ENCODE data around the gene TTC7B. TPM values are rescaled to one million over a fixed set of nuclear protein-coding genes. Genes with fewer than 3 reads are reported as not detected.

TTC7B gene
- total and polyA plus RNA-seq, 2 of the 8 experiments (the other 6 are each of a cell fraction or from before 2014, with no cell fraction given): 23.7 to 34.0 TPM

- H4K91ac ChIP-seq (replicated peaks; ENCODE audit: insufficient read length, low read length): no peak overlapping the region
- H3K14ac ChIP-seq (ENCODE audit: insufficient read length): no peak overlapping the region
- H3K9me3 ChIP-seq (ENCODE audit: insufficient read depth in 2 of 2, low read depth in 1 of 2, low read length in 1 of 2): no peaks in the 10 kb centered on the region
- H3K79me2 ChIP-seq (ENCODE audit: control insufficient read depth in 1 of 2, insufficient read depth in 2 of 2, low read length in 2 of 2): no peaks in the 10 kb centered on the region
- no peak overlapping the region for H4K8ac ChIP-seq (ENCODE audit: extremely low read depth, insufficient read depth, low read length)
- 82% methylated on average over 8 of the region's 8 CpGs; no CpG with 5 or more reads in 1 of the 2 experiments for WGBS, 2 experiments (ENCODE audit: extremely low coverage in 1 of 2, insufficient coverage in 1 of 2, insufficient read length in 1 of 2, insufficient replicate concordance in 2 of 2, low coverage in 1 of 2, low lambda C conversion rate in 2 of 2, missing lambda C conversion rate in 1 of 2)
- peaks cover 0 to 5% (median 0%) of the 10 kb centered on the region in 4 experiments; a peak in 2 of 7 replicates for H3K4me1 ChIP-seq (replicated peaks in 1 of 4; ENCODE audit: control insufficient read depth in 3 of 4, insufficient read depth in 4 of 4, low read length in 3 of 4)
- no peak overlapping the region for H3K4me2 ChIP-seq (ENCODE audit: insufficient read depth in 1 of 2, low read depth in 2 of 2, low read length in 2 of 2)
- H3K27ac ChIP-seq (ENCODE audit: low read depth, low read length): no peak overlapping the region
- no peak overlapping the region for H2AFZ ChIP-seq (ENCODE audit: low read length)
- no peak for FAIRE-seq
- H2BK20ac ChIP-seq (ENCODE audit: low read length): no peak overlapping the region
- ChIA-PET CTCF (ENCODE audit: partially characterized antibody) (interaction anchor here (0.9 to 5.8 kb wide), 8 partner anchors 9 to 360 kb away, joined by 3 to 44 read pairs (median 4); partner anchors contain the start of gene TTC7B), POLR2A (ENCODE audit: partially characterized antibody) (interaction anchor here (0.7 to 0.8 kb wide), 2 partner anchors 10 to 39 kb away, joined by 3 read pairs; no protein-coding TSS in a partner anchor)
- peaks cover 0 to 1% of the 10 kb centered on the region in 2 experiments for H4K20me1 ChIP-seq (replicated peaks in 1 of 2; ENCODE audit: control insufficient read depth in 1 of 2, insufficient read depth in 2 of 2, low read length in 2 of 2)
- H2BK120ac ChIP-seq (replicated peaks; ENCODE audit: low read depth, low read length): no peak overlapping the region
- H2BK5ac ChIP-seq (ENCODE audit: low read depth, low read length): no peak overlapping the region
- H3K4ac ChIP-seq (replicated peaks; ENCODE audit: insufficient read length, low read depth, low read length): no peak overlapping the region
- no peak overlapping the region for H3K9ac ChIP-seq (replicated peaks in 1 of 4; ENCODE audit: extremely low read depth in 1 of 4, low read depth in 3 of 4, low read length in 3 of 4)
- H3K23me2 ChIP-seq (ENCODE audit: low read depth, low read length): no peaks in the 10 kb centered on the region
- no peak overlapping the region for H4K5ac ChIP-seq (ENCODE audit: insufficient read length, low read depth, low read length)
- H2BK15ac ChIP-seq (ENCODE audit: low read length): no peak overlapping the region
- H3K56ac ChIP-seq (replicated peaks; ENCODE audit: insufficient read length, low read depth, low read length): no peak overlapping the region
- no peak overlapping the region for H3K18ac ChIP-seq (ENCODE audit: extremely low read depth, low read length)
- no peak overlapping the region for H3K4me3 ChIP-seq (ENCODE audit: extremely low read depth in 1 of 4, insufficient read depth in 2 of 4, low read depth in 3 of 4, low read length in 4 of 4)
- no peak overlapping the region for H3K23ac ChIP-seq (ENCODE audit: insufficient read length)
- no peak overlapping the region for H2AK5ac ChIP-seq (ENCODE audit: low read depth, low read length)
- no peak for DNase-seq (ENCODE audit: low read depth in 1 of 2, low spot score in 2 of 2)
- TF ChIP-seq, protein P1, sequence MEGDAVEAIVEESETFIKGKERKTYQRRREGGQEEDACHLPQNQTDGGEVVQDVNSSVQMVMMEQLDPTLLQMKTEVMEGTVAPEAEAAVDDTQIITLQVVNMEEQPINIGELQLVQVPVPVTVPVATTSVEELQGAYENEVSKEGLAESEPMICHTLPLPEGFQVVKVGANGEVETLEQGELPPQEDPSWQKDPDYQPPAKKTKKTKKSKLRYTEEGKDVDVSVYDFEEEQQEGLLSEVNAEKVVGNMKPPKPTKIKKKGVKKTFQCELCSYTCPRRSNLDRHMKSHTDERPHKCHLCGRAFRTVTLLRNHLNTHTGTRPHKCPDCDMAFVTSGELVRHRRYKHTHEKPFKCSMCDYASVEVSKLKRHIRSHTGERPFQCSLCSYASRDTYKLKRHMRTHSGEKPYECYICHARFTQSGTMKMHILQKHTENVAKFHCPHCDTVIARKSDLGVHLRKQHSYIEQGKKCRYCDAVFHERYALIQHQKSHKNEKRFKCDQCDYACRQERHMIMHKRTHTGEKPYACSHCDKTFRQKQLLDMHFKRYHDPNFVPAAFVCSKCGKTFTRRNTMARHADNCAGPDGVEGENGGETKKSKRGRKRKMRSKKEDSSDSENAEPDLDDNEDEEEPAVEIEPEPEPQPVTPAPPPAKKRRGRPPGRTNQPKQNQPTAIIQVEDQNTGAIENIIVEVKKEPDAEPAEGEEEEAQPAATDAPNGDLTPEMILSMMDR (IDR thresholded peaks at IDR 0.05; ENCODE audit: control extremely low read depth in 1 of 3, insufficient read depth in 1 of 3, low read depth in 1 of 3, low read length in 3 of 3): peak in 1 of 3 experiments; percentile 16; a peak in 1 of 4 replicates
- TF ChIP-seq RNF2 (IDR thresholded peaks at IDR 0.05; ENCODE audit: borderline replicate concordance, low read depth, low read length, missing control alignments, poor library complexity, severe bottlenecking): no peak
- H3K27me3 ChIP-seq (replicated peaks in 1 of 4; ENCODE audit: control insufficient read depth in 3 of 4, extremely low read depth in 1 of 4, insufficient read depth in 3 of 4, low read length in 3 of 4): no peaks in the 10 kb centered on the region
- no peaks in the 10 kb centered on the region; the same call in 1 of the 2 replicates for H3K79me1 ChIP-seq (ENCODE audit: low read depth, low read length)
- H3K36me3 ChIP-seq (ENCODE audit: control insufficient read depth in 2 of 4, insufficient read depth in 4 of 4, low read length in 3 of 4): no peaks in the 10 kb centered on the region
- H2BK12ac ChIP-seq (ENCODE audit: low read depth, low read length): no peak overlapping the region
Observed at GRCh38 chr14:90795744-90796143, 20.5 kb downstream of the TTC7B start.
